D721Med (cell line): Measurements from ENCODE around the gene TMEM121B.

ENCODE experiments used
- DNase-seq: peaks from one replicate; pipeline ENCODE4 v3.0.0; 2011; ENCODE audit warnings: low spot score; ENCODE audit not compliant: insufficient read length
- FAIRE-seq: peaks from 2 replicates; lab custom pipeline; 2011; peaks lifted over from hg19 to GRCh38; lab: Jason Lieb, UNC
- CTCF ChIP-seq: IDR thresholded peaks from 2 replicates; pipeline ENCODE4 v1.5.1; 2012; ENCODE audit warnings: mild to moderate bottlenecking, control low read depth; ENCODE audit not compliant: insufficient read depth; ENCODE audit errors: missing control alignments

Gene TMEM121B

GRCh38 chr22:17106161-17106784 lies 14.9 kb downstream of the TMEM121B start:
- DNase-seq: peak; percentile 66
- FAIRE-seq: no peak

GRCh38 chr22:17105143-17106129 lies 15.7 kb downstream of the TMEM121B start:
- no peak for TF ChIP-seq CTCF
- FAIRE-seq: no peak
- no peak for DNase-seq

More at GRCh38 chr22:17106161-17106784, 14.9 kb downstream of the TMEM121B start:
- peak; percentile 18 for TF ChIP-seq CTCF

- TF ChIP-seq CTCF: no peak
- FAIRE-seq (no peak), DNase-seq (no peak)
Observed at GRCh38 chr22:17104336-17104935, 16.7 kb downstream of the TMEM121B start.

- no peak for TF ChIP-seq CTCF
- FAIRE-seq (no peak), DNase-seq (no peak)
Observed at GRCh38 chr22:17103351-17103750, 17.8 kb downstream of the TMEM121B start.

GRCh38 chr22:17102297-17102667 lies 18.9 kb downstream of the TMEM121B start:
- no peak for TF ChIP-seq CTCF
- FAIRE-seq: no peak
- DNase-seq: no peak

- DNase-seq (no peak), FAIRE-seq (no peak)
- TF ChIP-seq CTCF: no peak
Observed at GRCh38 chr22:17101475-17102296, 19.5 kb downstream of the TMEM121B start.
